Skeletal muscle satellite cell (primary cell): ENCODE measurements around the gene GNG12.
A peak's percentile ranks its signal among the peaks of the same experiment; 100 is the strongest.
"Not testable (repeated sequence)": the region's sequence is repeated elsewhere in the genome, so short reads cannot be mapped to it uniquely, and the experiment has no call there.

Source experiments
- H3K27me3 ChIP-seq: 2 replicates; pipeline ENCODE4 v1.7.0; 2013; ENCODE audit warnings: low read length; ENCODE audit not compliant: control insufficient read depth, insufficient read depth
- H3K36me3 ChIP-seq: 2 replicates; pipeline ENCODE4 v1.7.0; 2013; ENCODE audit warnings: mild to moderate bottlenecking, control low read depth, low read length; ENCODE audit not compliant: insufficient read depth
- H3K4me1 ChIP-seq: 2 replicates; pipeline ENCODE4 v1.7.0; 2013; ENCODE audit warnings: low read length; ENCODE audit not compliant: control insufficient read depth, insufficient read depth
- H3K4me2 ChIP-seq: 2 replicates; pipeline ENCODE4 v1.7.0; 2013; ENCODE audit warnings: mild to moderate bottlenecking, low read length
- H3K4me3 ChIP-seq: 2 replicates; pipeline ENCODE4 v1.7.0; 2013; ENCODE audit warnings: low read length
- H3K9ac ChIP-seq: 2 replicates; pipeline ENCODE4 v1.7.0; 2013; ENCODE audit warnings: mild to moderate bottlenecking, low read depth, low read length, moderate library complexity
- H3K9me3 ChIP-seq: replicated peaks from 2 replicates; pipeline ENCODE4 v1.7.0; 2013; ENCODE audit warnings: mild to moderate bottlenecking, control low read depth, low read length

GNG12 gene

DNA sequence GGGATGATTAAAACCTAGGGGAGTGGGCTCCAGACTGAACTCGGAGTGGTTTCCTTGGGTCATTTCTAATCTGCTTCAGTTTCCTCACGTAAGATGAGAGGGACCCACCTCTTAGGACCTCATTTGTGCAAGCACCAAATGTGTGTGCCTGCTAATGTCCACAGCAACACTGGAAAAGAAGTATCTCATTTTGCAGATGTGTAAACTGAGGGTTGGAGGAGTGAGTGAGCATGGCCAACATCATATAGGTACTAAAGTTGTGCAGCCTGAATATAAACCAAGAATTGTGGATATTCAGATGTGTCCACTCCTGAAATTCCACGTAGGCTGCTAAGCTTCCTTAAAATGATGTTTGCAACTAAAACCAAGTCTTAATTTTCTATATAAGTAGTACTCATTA, 96.5 kb downstream of the GNG12 start:
- peak overlapping the region; percentile 73 for H3K9ac ChIP-seq
- peak overlapping the region; percentile 59 for H3K4me3 ChIP-seq
- peak overlapping the region; percentile 79 for H3K4me2 ChIP-seq
- peaks cover 11% of the 10 kb centered on the region for H3K36me3 ChIP-seq
- peaks cover 62% of the 10 kb centered on the region for H3K4me1 ChIP-seq
- H3K27me3 ChIP-seq: no peaks in the 10 kb centered on the region
- H3K9me3 ChIP-seq: no peaks in the 10 kb centered on the region

DNA sequence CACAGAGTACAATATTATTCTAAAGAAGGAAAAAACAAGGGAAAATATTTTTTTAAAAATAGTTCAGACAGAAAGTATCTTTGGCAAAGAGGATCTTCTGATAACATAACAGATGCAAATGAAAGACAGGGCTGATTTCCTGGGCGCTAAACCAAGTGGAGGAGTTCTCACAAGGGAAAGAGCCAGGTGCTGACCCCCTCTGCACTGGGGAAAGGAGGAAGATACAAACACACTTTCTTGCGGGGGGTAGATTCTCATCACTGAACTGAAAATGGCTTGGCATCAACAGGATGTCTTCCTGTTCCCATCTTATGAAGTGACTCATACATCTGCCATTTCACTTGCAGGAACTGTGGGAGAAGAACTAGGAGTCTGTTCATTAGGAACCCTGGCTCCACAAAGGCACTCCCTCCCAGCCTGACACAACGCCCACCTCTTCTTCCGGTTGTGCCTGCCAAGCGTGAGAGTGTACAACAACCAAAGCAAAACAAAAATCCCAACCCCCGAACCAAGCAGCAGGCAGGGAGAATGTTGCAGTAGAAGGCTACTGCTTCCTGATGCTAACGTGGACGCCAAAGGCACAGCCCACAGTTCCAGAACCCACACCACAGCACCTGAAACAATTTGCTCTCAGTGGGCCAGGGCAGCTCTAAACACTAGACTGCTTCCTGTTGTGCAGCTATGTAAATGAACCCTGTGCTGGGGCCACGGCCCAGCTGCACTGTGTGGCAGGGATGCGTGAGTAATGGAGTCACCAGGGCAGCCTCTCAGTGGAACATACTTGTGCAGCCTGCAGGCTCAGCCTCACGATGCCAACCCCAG, 97.2 kb downstream of the GNG12 start:
- Histone ChIP-seq H3K36me3 (peaks cover 11% of the 10 kb centered on the region), H3K4me1 (peaks cover 65% of the 10 kb centered on the region), H3K9ac (peak overlapping the region; percentile 73), H3K27me3 (no peaks in the 10 kb centered on the region), H3K4me3 (peak overlapping the region; percentile 59), H3K4me2 (peak overlapping the region; percentile 79), H3K9me3 (no peaks in the 10 kb centered on the region)

DNA sequence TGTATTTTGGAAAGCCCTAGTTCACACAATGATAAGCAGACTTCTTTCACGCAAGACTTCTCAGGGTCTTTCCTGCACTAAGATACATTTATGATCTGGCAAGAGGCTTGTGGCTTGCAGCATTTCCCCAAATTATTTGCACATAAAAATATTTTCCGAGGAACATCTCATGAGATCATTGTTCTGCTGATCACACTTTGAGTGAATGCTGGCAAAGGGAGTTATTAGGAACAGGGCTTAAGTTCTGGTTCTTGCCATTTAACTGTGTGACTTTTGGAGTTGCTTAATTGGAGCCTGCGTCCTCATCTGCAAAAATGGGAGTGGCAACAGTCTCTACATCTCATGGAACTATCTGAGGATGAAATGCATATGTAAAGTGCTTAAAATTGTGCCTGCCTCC, 98.1 kb downstream of the GNG12 start:
- Histone ChIP-seq H3K4me3 (no peak overlapping the region), H3K9me3 (no peaks in the 10 kb centered on the region), H3K27me3 (no peaks in the 10 kb centered on the region), H3K4me1 (peaks cover 65% of the 10 kb centered on the region), H3K36me3 (peaks cover 11% of the 10 kb centered on the region), H3K4me2 (peak overlapping the region; percentile 79), H3K9ac (peak overlapping the region; percentile 73)

DNA sequence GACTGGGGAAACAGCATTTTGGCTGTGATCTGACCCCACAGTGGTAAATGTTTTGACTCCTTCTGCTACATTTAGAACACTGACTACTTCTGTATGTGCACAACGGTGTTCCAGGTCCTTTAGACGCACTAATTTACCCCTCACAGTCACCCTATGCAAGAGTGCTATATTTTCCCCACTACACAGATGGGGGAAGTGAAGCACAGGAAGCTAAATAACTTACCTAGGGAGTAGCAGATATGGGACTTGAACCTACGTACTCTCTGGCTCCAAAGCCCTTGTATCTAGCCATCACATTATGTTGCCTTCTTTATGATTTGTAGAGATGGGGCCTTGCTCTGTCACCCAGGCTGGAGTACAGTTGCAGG, 99.0 kb downstream of the GNG12 start:
- H3K36me3 ChIP-seq: peaks cover 9% of the 10 kb centered on the region
- no peak overlapping the region for H3K4me2 ChIP-seq
- no peaks in the 10 kb centered on the region for H3K9me3 ChIP-seq
- H3K27me3 ChIP-seq: no peaks in the 10 kb centered on the region
- H3K4me3 ChIP-seq: no peak overlapping the region
- peaks cover 69% of the 10 kb centered on the region for H3K4me1 ChIP-seq
- no peak overlapping the region for H3K9ac ChIP-seq

DNA sequence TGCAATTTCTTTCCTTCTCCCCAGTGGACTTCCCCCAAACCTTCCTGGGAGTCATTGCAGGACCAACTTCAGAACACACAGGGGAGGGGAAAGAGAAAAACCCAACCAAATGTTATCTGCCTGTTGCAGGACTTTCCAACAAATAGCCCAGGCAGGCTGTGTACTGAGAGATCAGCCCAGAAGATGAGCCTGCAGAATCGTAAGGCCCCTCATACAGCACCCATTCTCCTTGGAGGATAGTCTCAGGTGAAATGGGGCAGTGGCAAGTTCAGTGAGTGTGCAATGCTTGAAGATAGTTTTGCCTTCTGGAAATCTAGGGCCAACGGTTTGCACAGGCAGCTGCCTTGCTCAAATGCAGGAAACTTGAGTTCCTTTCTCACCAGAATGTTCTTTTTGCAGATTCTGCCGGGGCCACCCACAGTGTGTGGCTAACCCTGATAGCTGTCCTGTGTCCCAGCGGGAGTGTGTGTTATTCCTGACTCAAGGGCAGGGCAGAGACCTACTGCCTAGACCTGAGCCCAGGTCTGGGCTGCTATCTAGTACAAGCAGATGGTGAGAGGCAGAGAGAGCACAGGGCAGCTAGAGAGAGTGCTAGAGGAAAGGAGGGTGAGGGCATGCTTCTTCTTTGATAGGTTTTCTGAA, 99.5 kb downstream of the GNG12 start:
- peaks cover 69% of the 10 kb centered on the region for H3K4me1 ChIP-seq
- H3K9ac ChIP-seq: peak overlapping the region; percentile 33

DNA sequence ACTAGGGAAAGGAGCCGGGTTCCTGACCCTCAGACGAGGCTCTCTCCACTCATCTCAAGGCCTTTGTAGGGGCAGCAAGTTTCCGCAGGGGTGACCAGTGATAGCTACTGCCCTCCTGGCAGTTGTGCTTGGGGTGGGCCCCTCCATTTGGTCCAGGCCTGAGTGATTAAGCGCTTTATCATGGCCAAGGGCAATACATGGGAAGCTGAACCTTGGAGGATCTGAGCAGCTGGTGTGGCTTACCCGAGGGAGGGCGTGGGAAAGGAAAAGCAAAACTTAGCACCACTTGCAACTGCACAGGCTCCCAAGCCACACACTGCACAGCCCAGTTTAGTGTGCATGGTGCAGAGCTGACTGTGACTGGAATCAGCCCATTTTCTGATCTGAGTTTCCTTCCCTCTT, 100.5 kb downstream of the GNG12 start:
- Histone ChIP-seq H3K9ac (peak overlapping the region; percentile 61), H3K27me3 (no peaks in the 10 kb centered on the region), H3K4me3 (no peak overlapping the region), H3K36me3 (no peaks in the 10 kb centered on the region), H3K9me3 (no peaks in the 10 kb centered on the region), H3K4me2 (peak overlapping the region; percentile 19), H3K4me1 (peaks cover 69% of the 10 kb centered on the region)

More for the DNA sequence above, 99.5 kb downstream of the GNG12 start:
- Histone ChIP-seq H3K4me2 (no peak overlapping the region), H3K36me3 (peaks cover 4% of the 10 kb centered on the region), H3K4me3 (no peak overlapping the region), H3K9me3 (no peaks in the 10 kb centered on the region), H3K27me3 (no peaks in the 10 kb centered on the region)

DNA sequence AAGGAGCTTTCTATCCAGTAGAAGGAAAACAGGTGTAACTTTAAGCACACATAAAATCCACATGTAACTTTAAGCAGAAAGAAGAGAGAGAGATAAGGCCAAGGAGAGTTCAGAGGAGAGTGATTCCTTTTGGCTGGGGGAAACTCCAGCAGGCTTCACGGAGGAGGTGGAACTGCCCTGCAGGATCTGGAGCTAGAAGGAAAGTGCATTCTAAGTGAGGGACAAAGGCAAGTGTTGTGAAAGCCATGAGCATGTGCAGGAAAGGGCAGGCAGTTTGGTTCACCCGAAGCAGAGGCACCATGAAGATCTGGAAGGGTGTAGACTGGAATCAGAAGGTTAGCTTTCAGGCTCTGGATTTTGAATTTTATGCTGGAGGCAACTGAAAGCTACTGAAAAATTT, 101.9 kb downstream of the GNG12 start:
- no peaks in the 10 kb centered on the region for H3K9me3 ChIP-seq
- H3K27me3 ChIP-seq: no peaks in the 10 kb centered on the region
- no peak overlapping the region for H3K4me2 ChIP-seq
- peaks cover 62% of the 10 kb centered on the region for H3K4me1 ChIP-seq
- H3K4me3 ChIP-seq: no peak overlapping the region
- no peak overlapping the region for H3K9ac ChIP-seq
- H3K36me3 ChIP-seq: no peaks in the 10 kb centered on the region

DNA sequence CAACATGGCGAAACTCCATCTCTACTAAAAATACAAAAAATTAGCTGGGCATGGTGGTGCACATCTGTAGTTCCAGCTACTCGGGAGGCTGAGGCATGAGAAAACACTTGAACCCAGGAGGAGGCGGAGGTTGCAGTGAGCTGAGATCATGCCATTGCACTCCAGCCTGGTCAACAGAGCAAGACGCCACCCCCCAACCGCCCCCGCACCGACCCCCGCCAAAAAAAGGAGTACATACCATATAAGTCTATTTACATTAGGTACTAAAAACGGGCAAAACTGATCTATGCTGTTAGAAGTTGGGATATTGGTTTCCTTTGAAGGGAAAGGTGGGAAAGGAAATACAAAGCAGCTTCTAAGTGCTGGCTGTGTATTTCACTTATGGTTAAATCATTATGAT, 103.0 kb downstream of the GNG12 start:
- peaks cover 62% of the 10 kb centered on the region for H3K4me1 ChIP-seq
- not testable (repeated sequence) for H3K9ac ChIP-seq, H3K27me3 ChIP-seq, H3K4me2 ChIP-seq, H3K36me3 ChIP-seq, H3K4me3 ChIP-seq, H3K9me3 ChIP-seq

DNA sequence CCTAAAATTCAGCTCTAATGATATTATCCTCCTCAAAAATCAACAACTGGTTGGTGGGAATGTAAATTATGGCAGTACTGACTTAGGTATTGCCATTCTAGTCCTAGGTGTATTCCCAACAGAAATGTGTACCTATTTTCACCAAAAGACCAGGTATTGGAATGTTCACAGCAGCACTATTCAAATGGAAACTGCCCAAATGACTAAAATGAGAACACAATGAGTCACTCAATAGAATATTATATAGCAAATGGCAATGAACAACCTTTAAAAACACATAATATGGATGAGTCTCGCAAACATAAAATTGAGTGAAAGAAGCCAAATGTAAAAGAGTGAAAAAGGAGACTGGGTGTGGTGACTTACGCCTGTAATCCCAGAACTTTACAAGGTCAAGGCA, 103.4 kb downstream of the GNG12 start:
- H3K9ac ChIP-seq: no peak overlapping the region
- no peak overlapping the region for H3K4me2 ChIP-seq
- H3K36me3 ChIP-seq: no peaks in the 10 kb centered on the region
- no peaks in the 10 kb centered on the region for H3K27me3 ChIP-seq
- peaks cover 62% of the 10 kb centered on the region for H3K4me1 ChIP-seq
- H3K4me3 ChIP-seq: no peak overlapping the region
- no peaks in the 10 kb centered on the region for H3K9me3 ChIP-seq

DNA sequence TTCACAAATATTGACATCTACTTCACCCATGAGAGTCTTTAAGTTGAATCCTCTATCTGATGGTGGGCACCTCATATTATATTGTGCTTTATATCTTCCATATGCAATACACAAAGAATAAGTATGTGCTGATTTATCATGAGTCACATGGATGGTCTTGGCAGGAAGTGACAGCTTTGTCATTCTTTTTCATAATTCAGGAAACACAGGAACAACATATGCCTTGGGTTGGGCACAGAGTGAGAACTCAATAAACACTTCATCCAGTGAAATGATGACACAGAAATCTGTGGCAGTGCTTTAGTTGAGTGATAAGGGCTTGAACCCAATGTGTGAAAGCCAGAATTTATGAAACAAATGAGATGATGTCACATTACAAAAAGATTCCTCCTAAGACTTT, 107.0 kb downstream of the GNG12 start:
- H3K27me3 ChIP-seq: no peaks in the 10 kb centered on the region
- peak overlapping the region; percentile 52 for H3K9ac ChIP-seq
- H3K4me1 ChIP-seq: peaks cover 62% of the 10 kb centered on the region
- no peaks in the 10 kb centered on the region for H3K36me3 ChIP-seq
- no peak overlapping the region for H3K4me2 ChIP-seq
- no peaks in the 10 kb centered on the region for H3K9me3 ChIP-seq
- no peak overlapping the region for H3K4me3 ChIP-seq

DNA sequence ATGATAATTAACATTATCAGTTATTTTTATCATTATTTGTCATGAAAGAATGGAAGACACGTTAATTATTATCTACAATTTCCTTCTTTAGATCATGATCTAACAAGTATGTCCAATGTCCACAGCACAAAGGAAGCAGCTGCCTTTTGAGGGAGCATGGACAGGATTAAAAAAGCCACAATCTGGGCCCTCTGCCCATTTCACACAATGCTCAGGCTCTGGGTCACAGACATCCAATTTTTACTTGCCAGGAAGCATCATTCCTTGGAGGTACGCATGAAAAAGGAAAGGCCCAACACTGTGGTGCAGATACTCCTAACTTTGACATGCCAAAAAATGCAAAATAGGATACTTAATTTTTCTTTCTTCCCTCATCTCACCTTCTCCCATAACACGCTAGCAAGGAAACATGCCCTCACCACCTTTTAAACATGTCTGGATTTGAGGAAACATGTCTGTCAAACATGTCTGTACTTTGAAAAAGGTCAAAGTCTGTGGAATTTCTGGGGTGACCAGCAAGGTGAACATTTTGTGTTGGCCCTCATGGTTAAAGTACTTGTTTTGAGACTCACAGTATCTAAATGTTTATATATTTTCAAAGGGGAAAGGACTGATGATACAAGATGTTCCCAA, 108.2 kb downstream of the GNG12 start:
- Histone ChIP-seq H3K4me3 (no peak overlapping the region), H3K27me3 (no peaks in the 10 kb centered on the region), H3K9me3 (no peaks in the 10 kb centered on the region), H3K4me1 (peaks cover 62% of the 10 kb centered on the region), H3K4me2 (peak overlapping the region; percentile 43), H3K9ac (peak overlapping the region; percentile 52), H3K36me3 (no peaks in the 10 kb centered on the region)
